ENCODE results near the gene WNT8B.

The WNT8B gene

GRCh38 chr10:100483876-100484666 is 21.3 kb downstream of the WNT8B start:
- DNase-seq: no peak

GRCh38 chr10:100485366-100485765 is 22.6 kb downstream of the WNT8B start:
- no peak for DNase-seq

GRCh38 chr10:100485801-100486495 is 23.1 kb downstream of the WNT8B start:
- no peak for DNase-seq

- DNase-seq: no peak
Measured at GRCh38 chr10:100487529-100487928, 24.7 kb downstream of the WNT8B start.

- no peak for DNase-seq
Measured at GRCh38 chr10:100489396-100489795, 26.6 kb downstream of the WNT8B start.

- no peak for DNase-seq
Measured at GRCh38 chr10:100490531-100490930, 27.7 kb downstream of the WNT8B start.

- no peak for DNase-seq
Measured at GRCh38 chr10:100496567-100496966, 33.8 kb downstream of the WNT8B start.

- DNase-seq: no peak
Measured at GRCh38 chr10:100498059-100498458, 35.2 kb downstream of the WNT8B start.

GRCh38 chr10:100501423-100501822 is 38.6 kb downstream of the WNT8B start:
- DNase-seq: no peak

GRCh38 chr10:100502926-100503494 is 40.2 kb downstream of the WNT8B start:
- no peak for DNase-seq

GRCh38 chr10:100504096-100504495 is 41.3 kb downstream of the WNT8B start:
- DNase-seq: no peak

GRCh38 chr10:100505164-100505563 is 42.4 kb downstream of the WNT8B start:
- DNase-seq: no peak

GRCh38 chr10:100506596-100507356 is 44.0 kb downstream of the WNT8B start:
- no peak for DNase-seq

GRCh38 chr10:100507357-100507732 is 44.5 kb downstream of the WNT8B start:
- DNase-seq: no peak

GRCh38 chr10:100508266-100508665 is 45.5 kb downstream of the WNT8B start:
- no peak for DNase-seq

- DNase-seq: peak; percentile 64
Measured at GRCh38 chr10:100508691-100509150, 45.9 kb downstream of the WNT8B start.

GRCh38 chr10:100509241-100509840 is 46.5 kb downstream of the WNT8B start:
- DNase-seq: peak; percentile 12

GRCh38 chr10:100510533-100511308 is 47.9 kb downstream of the WNT8B start:
- DNase-seq: peak; percentile 88

GRCh38 chr10:100515612-100516011 is 52.8 kb downstream of the WNT8B start:
- no peak for DNase-seq

- DNase-seq: no peak
Measured at GRCh38 chr10:100516847-100517246, 54.0 kb downstream of the WNT8B start.

GRCh38 chr10:100518761-100519241 is 56.0 kb downstream of the WNT8B start:
- DNase-seq: peak; percentile 52

All from central memory CD4-positive, alpha-beta T cell (primary cell).